Mucosa of descending colon (tissue), 3 donors: ENCODE measurements around the gene SMC1B. TPM values are rescaled to one million over a fixed set of nuclear protein-coding genes. Genes with fewer than 3 reads are reported as not detected.
"Not testable (repeated sequence)": the region's sequence is repeated elsewhere in the genome, so short reads cannot be mapped to it uniquely, and the experiment has no call there.

ENCODE experiments used
- ATAC-seq: fragments of 200-7000 bp; cut with Tn5 transposase; one replicate; pipeline ENCODE4 v1.9.1; 2020; ENCODE audit warnings: mild to moderate bottlenecking, moderate library complexity
- DNase-seq, 3 donors: peaks; one replicate each; pipeline ENCODE4 v3.0.0-alpha.2; 2020
- H3K36me3 ChIP-seq: fragments of 200-600 bp; one replicate; pipeline ENCODE4 v1.8.0; 2021; ENCODE audit warnings: low read depth, mild to moderate bottlenecking
- H3K4me1 ChIP-seq: fragments of 200-600 bp; one replicate; pipeline ENCODE4 v1.8.0; 2021; ENCODE audit warnings: low read depth, mild to moderate bottlenecking
- H3K4me3 ChIP-seq: fragments of 200-600 bp; one replicate; pipeline ENCODE4 v1.8.0; 2021; ENCODE audit warnings: mild to moderate bottlenecking
- H3K9me3 ChIP-seq: fragments of 200-600 bp; one replicate; pipeline ENCODE4 v1.8.0; 2021; ENCODE audit warnings: mild to moderate bottlenecking
- intact Hi-C, 2 donors: fragments of 100-400 bp; cut with DNase I in 1 of 2; cut with micrococcal nuclease in 1 of 2; formaldehyde crosslinking; loops; one replicate each; pipeline versions ENCODE4 v1.11.0 to v1.11.1; 2022; cut with DNase I, micrococcal nuclease
- total RNA-seq, 3 donors: library from RNA; stranded (reverse); fragmentation: NEBNext Ultra II Directional in 2 of 3; extraction: Animal tissue kit (Norgen Biotek cat#: 25700) in 2 of 3; gene quantifications; one replicate each; pipeline versions ENCODE4 v1.2.1 to v1.2.4, GENCODE V29; 2021 to 2023
- TF ChIP-seq, protein P1 (sequence below): fragments of 200-600 bp; IDR thresholded peaks from one replicate; pipeline ENCODE4 v1.8.0; 2022; ENCODE audit warnings: antibody characterized with exemption, mild to moderate bottlenecking
- donor health status: DM: no; HTN: no; CAD: no; lungs with moderate emphysema.
- donor health status: DM: no; HTN: no; CAD: no.
- donor health status: DM: no; HTN: yes; CAD: no.

Gene SMC1B
- total RNA-seq, 3 donors from 2014 or later, result not detected

DNA sequence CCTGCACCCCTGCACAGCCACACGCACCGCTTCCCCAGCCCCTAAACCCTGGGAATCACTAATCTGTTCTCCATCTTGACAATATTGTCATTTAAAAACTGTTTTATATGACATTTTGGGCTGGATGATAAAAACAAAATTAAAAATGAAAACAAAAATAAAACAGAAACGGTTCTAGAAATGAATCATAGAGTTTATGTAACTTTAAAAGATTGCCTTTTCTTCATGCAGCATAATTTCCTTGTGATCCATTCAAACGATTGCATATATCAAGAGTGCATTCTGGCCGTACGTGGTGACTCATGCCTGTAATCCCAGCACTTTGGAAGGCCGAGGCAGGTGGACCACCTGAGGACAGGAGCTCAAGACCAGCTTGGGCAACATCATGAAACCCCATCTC lies 110.2 kb downstream of the SMC1B start:
- intact Hi-C loops, result no loop called here
- H3K4me3 ChIP-seq, result no peak overlapping the region

DNA sequence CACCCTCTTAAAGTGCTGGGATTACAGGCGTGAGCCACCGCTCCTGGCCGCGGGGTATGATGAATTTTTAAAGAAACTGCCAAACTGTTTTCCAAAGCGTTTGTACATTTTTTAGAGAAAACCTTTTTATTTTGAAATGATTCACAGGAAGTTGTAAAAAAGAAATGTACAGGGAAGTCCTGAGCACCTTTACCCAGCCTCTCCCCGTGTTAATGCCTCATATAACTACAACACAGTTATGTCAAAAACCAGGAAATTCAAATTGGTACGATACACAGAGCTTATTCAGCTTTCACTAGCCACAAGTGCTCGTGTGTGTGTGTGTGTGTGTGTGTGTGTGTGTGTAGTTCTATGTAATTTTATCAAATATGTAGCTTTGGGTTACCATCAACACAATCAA lies 110.6 kb downstream of the SMC1B start:
- no peaks in the 10 kb centered on the region for H3K36me3 ChIP-seq
- peaks cover 10% of the 10 kb centered on the region for H3K4me1 ChIP-seq
- H3K4me3 ChIP-seq, result no peak overlapping the region
- intact Hi-C loops, result no loop called here
- ATAC-seq (peak; percentile 86), DNase-seq (peak in 1 of 3 donors; percentile 56)
- H3K9me3 ChIP-seq, result no peaks in the 10 kb centered on the region
- TF ChIP-seq, protein P1, sequence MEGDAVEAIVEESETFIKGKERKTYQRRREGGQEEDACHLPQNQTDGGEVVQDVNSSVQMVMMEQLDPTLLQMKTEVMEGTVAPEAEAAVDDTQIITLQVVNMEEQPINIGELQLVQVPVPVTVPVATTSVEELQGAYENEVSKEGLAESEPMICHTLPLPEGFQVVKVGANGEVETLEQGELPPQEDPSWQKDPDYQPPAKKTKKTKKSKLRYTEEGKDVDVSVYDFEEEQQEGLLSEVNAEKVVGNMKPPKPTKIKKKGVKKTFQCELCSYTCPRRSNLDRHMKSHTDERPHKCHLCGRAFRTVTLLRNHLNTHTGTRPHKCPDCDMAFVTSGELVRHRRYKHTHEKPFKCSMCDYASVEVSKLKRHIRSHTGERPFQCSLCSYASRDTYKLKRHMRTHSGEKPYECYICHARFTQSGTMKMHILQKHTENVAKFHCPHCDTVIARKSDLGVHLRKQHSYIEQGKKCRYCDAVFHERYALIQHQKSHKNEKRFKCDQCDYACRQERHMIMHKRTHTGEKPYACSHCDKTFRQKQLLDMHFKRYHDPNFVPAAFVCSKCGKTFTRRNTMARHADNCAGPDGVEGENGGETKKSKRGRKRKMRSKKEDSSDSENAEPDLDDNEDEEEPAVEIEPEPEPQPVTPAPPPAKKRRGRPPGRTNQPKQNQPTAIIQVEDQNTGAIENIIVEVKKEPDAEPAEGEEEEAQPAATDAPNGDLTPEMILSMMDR, result no peak

More for the DNA sequence above, 110.2 kb downstream of the SMC1B start:
- H3K9me3 ChIP-seq, result no peaks in the 10 kb centered on the region
- TF ChIP-seq, protein P1, result no peak
- H3K36me3 ChIP-seq, result no peaks in the 10 kb centered on the region
- H3K4me1 ChIP-seq, result peaks cover 10% of the 10 kb centered on the region
- ATAC-seq (peak; percentile 35), DNase-seq (no peak)

DNA sequence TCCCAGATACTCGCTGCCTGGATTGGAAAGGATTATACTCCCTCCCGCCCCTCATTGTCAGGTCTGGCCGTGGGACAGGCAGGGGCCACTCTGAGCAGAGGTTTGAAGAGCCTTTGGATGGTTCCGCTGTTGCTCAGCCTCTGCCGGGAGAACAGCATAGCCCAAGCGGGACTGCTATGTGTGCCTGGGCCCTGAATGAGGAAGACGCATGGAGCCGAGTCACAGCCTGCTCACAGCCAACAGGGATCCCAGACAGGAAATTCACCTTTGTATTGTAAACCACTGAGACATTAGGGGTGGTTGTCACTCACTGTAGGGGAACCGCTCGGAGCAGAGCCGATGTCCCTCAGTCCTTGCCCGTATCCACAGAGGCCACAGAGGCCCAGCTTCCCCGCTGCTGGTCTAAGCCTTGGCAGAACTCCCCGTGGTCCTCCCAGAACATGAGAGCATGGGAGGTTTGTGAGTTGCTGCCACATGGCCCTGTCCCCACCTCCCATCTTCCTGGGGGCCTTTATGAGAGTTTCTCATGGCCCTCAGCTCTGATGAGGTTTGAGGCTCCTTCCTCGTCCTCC lies 114.4 kb downstream of the SMC1B start:
- intact Hi-C loops, result no loop called here
- Histone ChIP-seq H3K4me3 (no peak overlapping the region), H3K36me3 (no peaks in the 10 kb centered on the region), H3K9me3 (no peaks in the 10 kb centered on the region), H3K4me1 (peaks cover 2% of the 10 kb centered on the region)
- ATAC-seq (no peak), DNase-seq (no peak)
- TF ChIP-seq, protein P1, result no peak

DNA sequence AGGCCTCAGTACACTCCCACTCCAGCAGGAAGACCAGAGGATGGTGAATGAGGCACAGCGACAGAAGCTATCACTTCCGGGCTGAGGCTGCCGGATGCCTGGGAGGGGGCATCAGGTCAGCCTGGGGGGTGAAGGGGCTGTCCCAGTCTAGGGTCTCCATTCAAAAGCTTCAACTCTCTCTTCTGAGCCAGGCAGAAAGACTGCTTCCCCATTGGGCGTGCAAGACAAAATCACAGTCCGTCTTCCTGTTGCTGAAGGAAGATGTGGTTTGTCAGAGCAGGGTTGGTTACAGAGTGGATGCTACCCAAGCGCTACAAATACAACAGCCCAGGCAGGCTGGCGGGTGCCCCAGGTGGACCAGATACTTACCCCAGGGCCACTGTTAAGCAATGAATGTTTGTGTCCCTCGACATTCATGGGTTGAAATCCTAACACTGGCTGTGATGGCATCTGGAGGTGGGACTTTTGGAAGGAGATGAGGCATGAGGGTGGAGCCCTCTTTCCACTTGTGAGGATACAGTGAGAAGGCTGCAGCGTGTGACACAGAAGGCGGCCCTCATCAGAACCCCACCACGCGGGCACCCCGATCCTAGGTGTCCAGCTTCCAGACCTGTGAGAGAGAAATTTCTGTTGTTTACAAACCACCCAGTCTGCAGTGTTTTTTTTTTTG lies 116.6 kb downstream of the SMC1B start:
- intact Hi-C loops, result no loop called here
- H3K4me3 ChIP-seq, result no peak overlapping the region
- ATAC-seq (peak; percentile 56), DNase-seq (no peak)
- no peaks in the 10 kb centered on the region for H3K4me1 ChIP-seq
- no peaks in the 10 kb centered on the region for H3K36me3 ChIP-seq
- TF ChIP-seq, protein P1, result no peak
- H3K9me3 ChIP-seq, result no peaks in the 10 kb centered on the region

DNA sequence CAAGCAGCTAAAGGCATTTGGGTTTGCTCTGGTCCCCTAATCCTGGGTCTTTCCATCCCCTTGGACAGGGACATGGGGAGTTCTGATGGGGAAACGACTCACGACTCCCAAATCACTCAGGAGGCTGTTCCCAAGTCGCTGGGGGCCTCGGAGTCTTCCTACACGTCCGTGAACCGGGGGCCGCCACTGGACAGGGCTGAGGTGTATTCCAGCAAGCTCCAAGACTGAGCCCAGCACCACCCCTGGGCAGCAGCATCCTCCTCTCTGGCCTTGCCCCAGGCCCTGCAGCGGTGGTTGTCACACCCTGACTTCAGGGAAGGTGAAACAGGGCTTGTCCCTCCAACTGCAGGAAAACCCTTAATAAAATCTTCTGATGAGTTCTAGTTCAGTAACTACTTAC lies 117.9 kb downstream of the SMC1B start:
- Histone ChIP-seq H3K4me1 (no peaks in the 10 kb centered on the region), H3K36me3 (no peaks in the 10 kb centered on the region), H3K4me3 (no peak overlapping the region), H3K9me3 (no peaks in the 10 kb centered on the region)
- DNase-seq (no peak), ATAC-seq (no peak)
- TF ChIP-seq, protein P1, result no peak
- intact Hi-C loops, result no loop called here

DNA sequence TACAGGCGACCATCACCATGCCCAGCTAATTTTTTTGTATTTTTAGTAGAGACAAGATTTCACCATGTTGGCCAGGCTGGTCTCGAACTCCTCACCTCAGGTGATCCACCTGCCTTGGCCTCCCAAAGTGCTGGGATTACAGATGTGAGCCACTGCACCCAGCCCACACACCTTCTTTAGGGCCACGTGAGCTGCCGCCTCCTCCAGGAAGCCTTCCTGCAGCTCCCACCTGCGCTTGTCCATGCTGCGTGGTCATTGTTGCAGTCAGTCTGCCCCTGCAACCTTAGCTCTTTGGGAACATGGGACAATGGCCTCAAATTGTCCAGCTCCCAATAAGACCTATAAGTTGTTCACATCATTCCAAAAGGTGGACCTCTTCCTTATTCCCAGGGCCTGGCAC lies 118.4 kb downstream of the SMC1B start:
- H3K4me3 ChIP-seq, DNase-seq, H3K36me3 ChIP-seq, ATAC-seq, H3K9me3 ChIP-seq, H3K4me1 ChIP-seq, intact Hi-C loops: not testable (repeated sequence)

Other genes with a start within 250 kb of the SMC1B start
- gene NUP50, start 249.7 kb downstream of the SMC1B start, total RNA-seq, result 10 to 100 TPM; 42.5 to 80.7 (median 65.7) TPM
- gene KIAA0930, start 172.7 kb downstream of the SMC1B start, total RNA-seq, result 10 to 100 TPM; 32.7 to 62.4 (median 37.7) TPM
- under 1 TPM in 1 of 3 donors, not detected in 2; 0.67 TPM for gene UPK3A, start 128.7 kb downstream of the SMC1B start, total RNA-seq
- 10 to 100 TPM; 50.1 to 86.0 (median 55.1) TPM for gene FAM118A, start 103.7 kb downstream of the SMC1B start, total RNA-seq
- gene RIBC2, start 94 bp upstream of the SMC1B start, total RNA-seq, result 1 to 10 TPM in 2 of 3 donors, under 1 TPM in 1; 0.41 to 2.6 (median 1.6) TPM
- 100 to 1,000 TPM in 1 of 3 donors, 10 to 100 TPM in 2; 34.1 to 198 (median 88.3) TPM for gene FBLN1, start 89.3 kb upstream of the SMC1B start, total RNA-seq